Neural cell (in vitro differentiated cells): ENCODE results near the gene LCE2A.

Experiments used
- CTCF ChIP-seq: fragments of 450-650 bp; IDR thresholded peaks from 2 replicates; pipeline ENCODE4 v1.5.1; 2014; ENCODE audit warnings: antibody characterized with exemption, mild to moderate bottlenecking, moderate library complexity; ENCODE audit not compliant: poor library complexity, severe bottlenecking
- EP300 ChIP-seq: fragments of 450-650 bp; conservative IDR thresholded peaks from 2 replicates; pipeline ENCODE4 v1.6.1; 2014; ENCODE audit warnings: antibody characterized with exemption, mild to moderate bottlenecking, moderate library complexity; ENCODE audit not compliant: poor library complexity, severe bottlenecking
- EZH2 ChIP-seq: fragments of 200-600, 300-800 bp; shearing (Covaris generic), sonication (generic); IDR thresholded peaks from 2 replicates; pipeline ENCODE4 v1.6.1; 2014; ENCODE audit warnings: antibody characterized with exemption, low read length, borderline replicate concordance, mild to moderate bottlenecking; ENCODE audit not compliant: insufficient read depth, poor library complexity, severe bottlenecking
- POLR2AphosphoS5 ChIP-seq: IDR thresholded peaks from 2 replicates; pipeline ENCODE4 v1.6.1; 2012
- RAD21 ChIP-seq: fragments of 450-650 bp; conservative IDR thresholded peaks from 2 replicates; pipeline ENCODE4 v1.6.1; 2014; ENCODE audit warnings: antibody characterized with exemption, mild to moderate bottlenecking, moderate library complexity
- REST ChIP-seq: IDR thresholded peaks from 2 replicates; pipeline ENCODE4 v1.6.1; 2012; ENCODE audit warnings: borderline replicate concordance
- SMC3 ChIP-seq: fragments of 450-650 bp; conservative IDR thresholded peaks from 2 replicates; pipeline ENCODE4 v1.6.1; 2014; ENCODE audit warnings: antibody characterized with exemption, mild to moderate bottlenecking, moderate library complexity; ENCODE audit not compliant: poor library complexity
- TAF1 ChIP-seq: IDR thresholded peaks from 2 replicates; pipeline ENCODE4 v1.6.1; 2012; ENCODE audit warnings: low read depth

GRCh38 chr1:152667648-152668047 is 30.5 kb upstream of the LCE2A start:
- TF ChIP-seq REST (no peak), POLR2AphosphoS5 (no peak), CTCF (no peak), EP300 (no peak), RAD21 (no peak), SMC3 (no peak), TAF1 (no peak), EZH2 (no peak)
